MCF 10A (cell line): ENCODE measurements around the gene PRKCZ. TPM values are rescaled to one million over a fixed set of nuclear protein-coding genes. Genes with fewer than 3 reads are reported as not detected.
A peak's percentile ranks its signal among the peaks of the same experiment; 100 is the strongest.

Experiments used
- Bru-seq: library from RNA; stranded (reverse); fragments of 400-500 nt; gene quantifications from one replicate; lab custom pipeline; 2021; lab: Mats Ljungman, UMichigan
- BruChase-seq, 2 experiments: library from RNA; stranded (reverse); fragments of 400-500 nt; gene quantifications; one replicate each; lab custom pipeline; 2021; lab: Mats Ljungman, UMichigan
- BruUV-seq: library from RNA; stranded (reverse); fragments of 400-500 nt; replicated peaks from 2 replicates; lab custom pipeline; 2021; lab: Mats Ljungman, UMichigan
- CTCF ChIA-PET: fragments of 300-600 bp; sonication (Branson Sonifier 250); formaldehyde crosslinking; extraction: SDS; loops from one replicate; lab custom pipeline; 2021; ENCODE audit warnings: antibody characterized with exemption, inconsistent platforms; lab: Yijun Ruan, JAX
- POLR2A ChIA-PET: fragments of 300-600, 350-650 bp; sonication (Branson Sonifier 250); formaldehyde crosslinking; extraction: SDS; loops from one replicate; lab custom pipeline; 2020; ENCODE audit warnings: antibody characterized with exemption, inconsistent platforms; lab: Yijun Ruan, JAX
- DNase-seq: peaks from one replicate; pipeline ENCODE4 v3.0.0-alpha.2; 2018; ENCODE audit not compliant: unreplicated experiment
- H3K27ac Mint-ChIP-seq: one replicate; pipeline ENCODE4 v1.8.0; 2022; ENCODE audit warnings: mild to moderate bottlenecking, low read depth, mixed read lengths; ENCODE audit not compliant: unreplicated experiment
- H3K27me3 Mint-ChIP-seq: one replicate; pipeline ENCODE4 v1.8.0; 2022; ENCODE audit warnings: mixed read lengths; ENCODE audit not compliant: insufficient read depth, unreplicated experiment
- H3K36me3 Mint-ChIP-seq: one replicate; pipeline ENCODE4 v1.8.0; 2022; ENCODE audit warnings: mild to moderate bottlenecking, moderate library complexity, mixed read lengths; ENCODE audit not compliant: insufficient read depth, unreplicated experiment
- H3K4me1 Mint-ChIP-seq: one replicate; pipeline ENCODE4 v1.8.0; 2022; ENCODE audit warnings: mixed read lengths; ENCODE audit not compliant: insufficient read depth, unreplicated experiment
- H3K4me3 Mint-ChIP-seq: one replicate; pipeline ENCODE4 v1.8.0; 2022; ENCODE audit warnings: mild to moderate bottlenecking, moderate library complexity, mixed read lengths; ENCODE audit not compliant: unreplicated experiment
- H3K9me3 Mint-ChIP-seq: one replicate; pipeline ENCODE4 v1.8.0; 2022; ENCODE audit warnings: mixed read lengths; ENCODE audit not compliant: unreplicated experiment
- intact Hi-C: fragments of 100-400 bp; cut with micrococcal nuclease; formaldehyde crosslinking; loops from 2 replicates; pipeline ENCODE4 v1.14.1; 2022
- long read RNA-seq: library from polyadenylated mRNA; stranded (forward); transcript quantifications from one replicate; pipeline ENCODE4 v2.0.0, GENCODE V29; 2022
- total RNA-seq: library from RNA; stranded (reverse); gene quantifications from 2 replicates; pipeline ENCODE4 v1.2.3, GENCODE V29; 2022
- TF ChIP-seq, protein P1 (sequence below): fragments of 200-600 bp; IDR thresholded peaks from one replicate; pipeline ENCODE4 v1.8.0; 2022; ENCODE audit warnings: antibody characterized with exemption, mild to moderate bottlenecking; ENCODE audit not compliant: unreplicated experiment

Gene PRKCZ
- total RNA-seq: 20.3 and 24.9 TPM in 2 replicates
- percentile 45 among the genes with signal in this experiment for Bru-seq, nascent RNA
- percentile 47 among the genes with signal in this experiment for BruChase-seq, experiment 1, labeled RNA remaining after a 6-hour chase
- percentile 49 among the genes with signal in this experiment for BruChase-seq, experiment 2, labeled RNA remaining after a 2-hour chase
- long read RNA-seq, transcript PRKCZ-201 (18 exons, 2,326 nt): major isoform, 32 of 38 reads
- long read RNA-seq, partial matches to known transcripts: 2 of 38 reads
- long read RNA-seq, other reads (novel, unspliced or antisense): 4 of 38 reads

DNA sequence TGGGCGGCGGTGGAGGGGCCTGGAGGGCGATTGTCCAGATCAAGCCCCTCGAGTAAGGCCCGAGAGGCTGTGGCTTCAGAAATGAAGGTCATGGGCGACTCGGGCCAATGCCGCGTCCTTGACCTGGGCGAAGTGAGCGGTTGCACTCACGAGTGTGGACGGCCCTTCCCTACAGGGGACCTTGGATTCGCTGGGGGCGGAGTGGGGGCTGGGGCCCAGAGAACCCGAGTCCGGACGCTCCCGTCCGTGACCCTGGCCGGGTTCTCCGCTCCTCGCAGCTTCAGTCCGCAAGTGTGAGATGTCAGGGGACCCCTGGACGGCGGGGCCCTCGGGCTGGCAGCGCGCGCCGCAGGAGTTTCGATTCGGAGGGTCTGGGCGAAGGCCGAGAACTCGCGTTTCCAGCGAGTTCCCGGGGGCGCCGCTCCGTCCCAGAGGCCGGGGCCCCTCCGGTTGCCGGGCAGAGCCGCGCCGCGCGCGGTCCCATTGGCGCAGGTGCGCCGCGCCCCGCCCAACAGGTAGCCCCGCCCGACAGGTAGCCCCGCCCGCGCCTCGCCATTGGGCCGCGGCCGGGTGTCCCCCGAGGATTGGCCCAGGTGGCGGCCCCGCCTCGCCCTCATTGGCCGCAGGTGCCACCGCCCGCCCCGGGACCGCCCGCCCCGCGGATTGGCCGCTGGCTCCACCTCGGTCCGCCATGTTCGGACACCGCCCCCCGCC lies at the start of gene PRKCZ:
TSS of gene PRKCZ (plus strand) at position 694 of the 714 bp plus-strand sequence. CDS start 220 bp downstream, outside the sequence.
- Mint-ChIP-seq H3K4me3 (peak within 1 kb of the TSS; percentile 72), H3K27me3 (no peaks in the 10 kb centered on the region), H3K9me3 (no peaks in the 10 kb centered on the region), H3K36me3 (peaks cover 9% of the 10 kb centered on the region), H3K27ac (no peak within 1 kb of the TSS), H3K4me1 (peaks cover 11% of the 10 kb centered on the region)
- CTCF ChIA-PET: interaction anchor here (0.5 to 2.4 kb wide), 4 partner anchors 90 to 340 kb away, joined by 3 to 6 read pairs (median 4); no protein-coding TSS in a partner anchor
- no TSS peak for BruUV-seq
- TF ChIP-seq, protein P1, sequence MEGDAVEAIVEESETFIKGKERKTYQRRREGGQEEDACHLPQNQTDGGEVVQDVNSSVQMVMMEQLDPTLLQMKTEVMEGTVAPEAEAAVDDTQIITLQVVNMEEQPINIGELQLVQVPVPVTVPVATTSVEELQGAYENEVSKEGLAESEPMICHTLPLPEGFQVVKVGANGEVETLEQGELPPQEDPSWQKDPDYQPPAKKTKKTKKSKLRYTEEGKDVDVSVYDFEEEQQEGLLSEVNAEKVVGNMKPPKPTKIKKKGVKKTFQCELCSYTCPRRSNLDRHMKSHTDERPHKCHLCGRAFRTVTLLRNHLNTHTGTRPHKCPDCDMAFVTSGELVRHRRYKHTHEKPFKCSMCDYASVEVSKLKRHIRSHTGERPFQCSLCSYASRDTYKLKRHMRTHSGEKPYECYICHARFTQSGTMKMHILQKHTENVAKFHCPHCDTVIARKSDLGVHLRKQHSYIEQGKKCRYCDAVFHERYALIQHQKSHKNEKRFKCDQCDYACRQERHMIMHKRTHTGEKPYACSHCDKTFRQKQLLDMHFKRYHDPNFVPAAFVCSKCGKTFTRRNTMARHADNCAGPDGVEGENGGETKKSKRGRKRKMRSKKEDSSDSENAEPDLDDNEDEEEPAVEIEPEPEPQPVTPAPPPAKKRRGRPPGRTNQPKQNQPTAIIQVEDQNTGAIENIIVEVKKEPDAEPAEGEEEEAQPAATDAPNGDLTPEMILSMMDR: no peak
- POLR2A ChIA-PET: interaction anchor here (0.6 to 1.1 kb wide), 2 partner anchors 22 to 1627 kb away, joined by 4 to 6 read pairs; no protein-coding TSS in a partner anchor
- intact Hi-C loops: loop anchor here (2.0 kb wide), 1 partner anchor 91 kb away; no protein-coding TSS in a partner anchor
- peak; percentile 90 for DNase-seq

GRCh38 chr1:2000432-2000831 lies 49.8 kb upstream of the PRKCZ start:
- Mint-ChIP-seq H3K9me3 (no peaks in the 10 kb centered on the region), H3K36me3 (peaks cover 6% of the 10 kb centered on the region), H3K4me3 (no peak overlapping the region), H3K27ac (no peak overlapping the region), H3K27me3 (no peaks in the 10 kb centered on the region), H3K4me1 (peaks cover 5% of the 10 kb centered on the region)
- TF ChIP-seq, protein P1: no peak
- DNase-seq: no peak
- POLR2A ChIA-PET: interaction anchor here (1.2 kb wide), 1 partner anchor 9 kb away, joined by 3 read pairs; no protein-coding TSS in a partner anchor
- CTCF ChIA-PET: no interaction called here
- intact Hi-C loops: no loop called here
- BruUV-seq: no TSS peak

DNA sequence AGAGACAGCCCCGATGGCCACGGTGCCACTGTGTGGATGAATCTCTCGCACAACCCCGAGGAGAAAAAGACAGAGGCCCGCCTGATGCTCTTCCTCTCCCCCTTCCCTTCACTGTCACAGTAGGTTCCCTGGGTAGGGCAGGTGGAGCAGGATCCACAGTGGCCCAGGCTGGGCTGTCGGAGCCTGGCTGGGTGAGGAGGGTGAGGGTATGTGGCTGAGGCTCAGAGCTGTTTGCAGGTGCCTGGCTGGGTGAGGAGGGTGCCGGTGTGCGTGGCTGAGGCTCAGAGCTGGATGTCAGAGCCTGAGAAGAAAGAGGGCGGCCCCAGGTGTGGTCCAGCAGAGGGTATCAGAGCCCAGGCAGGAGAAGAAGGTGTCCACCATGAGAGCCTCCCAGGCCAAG lies 49.4 kb upstream of the PRKCZ start:
- CTCF ChIA-PET: interaction anchor here (0.6 kb wide), 1 partner anchor 89 kb away, joined by 3 read pairs; no protein-coding TSS in a partner anchor
- H3K36me3 Mint-ChIP-seq: peaks cover 6% of the 10 kb centered on the region
- POLR2A ChIA-PET: interaction anchor here (1.2 kb wide), 1 partner anchor 10 kb away, joined by 3 read pairs; no protein-coding TSS in a partner anchor

More for the DNA sequence above, 49.4 kb upstream of the PRKCZ start:
- DNase-seq: no peak
- BruUV-seq: no TSS peak
- Mint-ChIP-seq H3K4me3 (no peak overlapping the region), H3K27me3 (no peaks in the 10 kb centered on the region), H3K27ac (no peak overlapping the region), H3K4me1 (peaks cover 5% of the 10 kb centered on the region), H3K9me3 (no peaks in the 10 kb centered on the region)
- intact Hi-C loops: no loop called here
- TF ChIP-seq, protein P1: no peak
